Measurements from ENCODE around the gene ARRB1. TPM values are rescaled to one million over a fixed set of nuclear protein-coding genes. Genes with fewer than 3 reads are reported as not detected.
"Not testable (repeated sequence)": the region's sequence is repeated elsewhere in the genome, so short reads cannot be mapped to it uniquely, and the experiment has no call there.

ARRB1 gene
- total and polyA plus RNA-seq, 2 of the 13 experiments (the other 11 are each of a cell fraction or from before 2014, with no cell fraction given) = 22.5 to 35.7 TPM

GRCh38 chr11:75305452-75305851 is 46.0 kb downstream of the ARRB1 start:
- no peak for ATAC-seq
- DNase-seq (ENCODE audit: low spot score) = no peak
- no peak overlapping the region for H3K9ac ChIP-seq (ENCODE audit: insufficient read depth, low read depth, low read length)
- H3K9me3 ChIP-seq (ENCODE audit: low read length) = no peaks in the 10 kb centered on the region
- H3K79me2 ChIP-seq (ENCODE audit: insufficient read depth, low read length) = peaks cover 10% of the 10 kb centered on the region
- 97% methylated on average over 3 of the region's 3 CpGs for WGBS (ENCODE audit: low lambda C conversion rate)
- intact Hi-C loops (cut with micrococcal nuclease; ENCODE audit: unreplicated experiment) = no loop called here
- TF ChIP-seq ZBTB39 (CRISPR knock-in tag; IDR thresholded peaks at IDR 0.05) (no peak), MXD4 (CRISPR knock-in tag; IDR thresholded peaks at IDR 0.05) (no peak), HES4 (CRISPR knock-in tag; IDR thresholded peaks at IDR 0.05; ENCODE audit: borderline replicate concordance) (no peak), PCBP1 (IDR thresholded peaks at IDR 0.05; ENCODE audit: borderline replicate concordance, low read depth, low read length) (no peak), ZNF180 (CRISPR knock-in tag; IDR thresholded peaks at IDR 0.05; ENCODE audit: borderline replicate concordance, low read depth) (no peak)
- no peak for FAIRE-seq
- in situ Hi-C loops (cut with HindIII; ENCODE audit: extremely low pct_ligation_motif_present, low pct_unique_long_range_greater_than_20kb) = no loop called here
- no peaks in the 10 kb centered on the region for H3K27me3 ChIP-seq (ENCODE audit: control insufficient read depth in 1 of 2, insufficient read depth in 2 of 2, low read length in 2 of 2)
- no peak overlapping the region for H3K4me2 ChIP-seq (ENCODE audit: low read depth, low read length)
- H3K36me3 ChIP-seq (replicated peaks in 1 of 2; ENCODE audit: control insufficient read depth in 1 of 2, insufficient read depth in 2 of 2, low read length in 2 of 2) = peaks cover 6 to 30% of the 10 kb centered on the region in 2 experiments; a peak in 4 of 5 replicates
- no peak overlapping the region for H3K4me3 ChIP-seq (replicated peaks in 1 of 3; ENCODE audit: insufficient read depth in 1 of 3, low read depth in 2 of 3, low read length in 3 of 3)
- POLR2A ChIA-PET = no interaction called here
- H4K20me1 ChIP-seq (ENCODE audit: insufficient read depth, low read length) = peaks cover 26% of the 10 kb centered on the region; the same call in 1 of the 2 replicates
- BruUV-seq (replicated peaks) = no TSS peak
- no peak overlapping the region for H3K27ac ChIP-seq (ENCODE audit: extremely low read length, insufficient read depth, low read length)
- CTCF ChIA-PET (ENCODE audit: low intra/inter-chr PET ratio, low total read pairs) = no interaction called here
- 0 out of 2 replicates have a peak, but pooled peaks cover 15% of the 10 kb centered on the region for H3K4me1 ChIP-seq (ENCODE audit: insufficient read depth, low read length)
- no peak overlapping the region for H2AFZ ChIP-seq (ENCODE audit: low read length)

GRCh38 chr11:75304941-75305340 is 46.5 kb downstream of the ARRB1 start:
- in situ Hi-C loops (cut with HindIII; ENCODE audit: extremely low pct_ligation_motif_present, low pct_unique_long_range_greater_than_20kb); H3K27me3 ChIP-seq (ENCODE audit: control insufficient read depth in 1 of 2, insufficient read depth in 2 of 2, low read length in 2 of 2); DNase-seq (ENCODE audit: low spot score); H3K9me3 ChIP-seq (ENCODE audit: low read length); H3K79me2 ChIP-seq (ENCODE audit: insufficient read depth, low read length); H2AFZ ChIP-seq (ENCODE audit: low read length); H3K9ac ChIP-seq (ENCODE audit: insufficient read depth, low read depth, low read length); ATAC-seq; BruUV-seq (replicated peaks); H3K4me3 ChIP-seq (replicated peaks in 1 of 3; ENCODE audit: insufficient read depth in 1 of 3, low read depth in 2 of 3, low read length in 3 of 3); CTCF ChIA-PET (ENCODE audit: low intra/inter-chr PET ratio, low total read pairs); H3K4me2 ChIP-seq (ENCODE audit: low read depth, low read length); intact Hi-C loops (cut with micrococcal nuclease; ENCODE audit: unreplicated experiment); FAIRE-seq; POLR2A ChIA-PET; H3K27ac ChIP-seq (ENCODE audit: extremely low read length, insufficient read depth, low read length): not testable (repeated sequence)
- peaks cover 28% of the 10 kb centered on the region for H4K20me1 ChIP-seq (ENCODE audit: insufficient read depth, low read length)
- H3K36me3 ChIP-seq (replicated peaks in 1 of 2; ENCODE audit: control insufficient read depth in 1 of 2, insufficient read depth in 2 of 2, low read length in 2 of 2) = peaks cover 6 to 24% of the 10 kb centered on the region in 2 experiments; a peak in 4 of 5 replicates
- 94% methylated on average over 4 of the region's 4 CpGs for WGBS (ENCODE audit: low lambda C conversion rate)
- H3K4me1 ChIP-seq (ENCODE audit: insufficient read depth, low read length) = 0 out of 2 replicates have a peak, but pooled peaks cover 15% of the 10 kb centered on the region
